ENCODE measurements around the gene IL25.

- TF ChIP-seq POLR2AphosphoS5 (IDR thresholded peaks at IDR 0.05; ENCODE audit: low read depth) = no peak
- no peak for TF ChIP-seq REST (IDR thresholded peaks at IDR 0.05; ENCODE audit: unreplicated experiment)
- no peak for TF ChIP-seq CTCF (conservative IDR thresholded peaks at IDR 0.05; ENCODE audit: low read depth in 2 of 2)
- no peak for TF ChIP-seq EZH2phosphoT487 (IDR thresholded peaks at IDR 0.05; ENCODE audit: unreplicated experiment)
- no peak for TF ChIP-seq EZH2 (IDR thresholded peaks at IDR 0.05; ENCODE audit: low read depth, unreplicated experiment)
- TF ChIP-seq ZNF114 (CRISPR knock-in tag; IDR thresholded peaks at IDR 0.05) = no peak
- no peak for TF ChIP-seq CREB1 (CRISPR knock-in tag; IDR thresholded peaks at IDR 0.05; ENCODE audit: low read depth)
- TF ChIP-seq JUNB (IDR thresholded peaks at IDR 0.05; ENCODE audit: unreplicated experiment) = no peak
- no peak for TF ChIP-seq STAT1 (IDR thresholded peaks at IDR 0.05; ENCODE audit: unreplicated experiment)
- no peak for TF ChIP-seq ETS1 (IDR thresholded peaks at IDR 0.05)
- TF ChIP-seq ZNF331 (CRISPR knock-in tag; IDR thresholded peaks at IDR 0.05; ENCODE audit: low read depth) = no peak
- TF ChIP-seq ZNF462 (CRISPR knock-in tag; IDR thresholded peaks at IDR 0.05) = no peak
Measured at GRCh38 chr14:23353433-23353780, 19.2 kb upstream of the IL25 start.

Data from GM23338 (cell line).